Kidney (tissue), 14 donors: ENCODE data around the gene SCAMP5. TPM values are rescaled to one million over a fixed set of nuclear protein-coding genes. Genes with fewer than 3 reads are reported as not detected.
A peak's percentile ranks its signal among the peaks of the same experiment; 100 is the strongest.

Experiments
- DNase-seq, 5 donors: peaks; one replicate each; pipeline ENCODE4 v3.0.0-alpha.2; 2013 to 2020
- FAIRE-seq: peaks from 2 replicates; lab custom pipeline; 2012; peaks lifted over from hg19 to GRCh38; lab: Jason Lieb, UNC
- H3K27ac ChIP-seq, 2 donors: one replicate each; pipeline ENCODE4 v1.7.0; 2013; ENCODE audit warnings: low read depth in 2 of 2, low read length in 2 of 2, inconsistent platforms in 1 of 2
- H3K27me3 ChIP-seq: one replicate; pipeline ENCODE4 v1.7.1; 2013; ENCODE audit warnings: low read length, inconsistent platforms; ENCODE audit not compliant: control insufficient read depth, insufficient read depth
- H3K36me3 ChIP-seq, 3 donors: one replicate each; pipeline versions ENCODE4 v1.7.0 to v1.7.1; 2013; ENCODE audit warnings: low read length in 3 of 3, control low read depth in 1 of 3, inconsistent platforms in 1 of 3; ENCODE audit not compliant: insufficient read depth in 3 of 3, control insufficient read depth in 2 of 3
- H3K4me1 ChIP-seq, 3 donors: one replicate each; pipeline versions ENCODE4 v1.7.0 to v1.7.1; 2013; ENCODE audit warnings: low read length in 3 of 3, inconsistent platforms in 1 of 3, low read depth in 1 of 3; ENCODE audit not compliant: control insufficient read depth in 2 of 3, insufficient read depth in 2 of 3
- H3K4me3 ChIP-seq, 3 donors: one replicate each; pipeline versions ENCODE4 v1.7.0 to v1.8.1; 2013; ENCODE audit warnings: low read length in 3 of 3, control low read depth in 1 of 3, inconsistent platforms in 1 of 3
- H3K9ac ChIP-seq, 3 donors: one replicate each; pipeline versions ENCODE4 v1.7.0 to v1.7.1; 2013; ENCODE audit warnings: low read length in 3 of 3, control low read depth in 1 of 3, inconsistent platforms in 1 of 3
- H3K9me3 ChIP-seq, 3 donors: one replicate each; pipeline versions ENCODE4 v1.7.0 to v1.7.1; 2013; ENCODE audit warnings: low read length in 3 of 3, control low read depth in 1 of 3, inconsistent platforms in 1 of 3; ENCODE audit not compliant: control insufficient read depth in 2 of 3, insufficient read depth in 1 of 3
- CTCF ChIP-seq: IDR thresholded peaks from 3 replicates; pipeline ENCODE4 v1.5.1; 2012; ENCODE audit warnings: mild to moderate bottlenecking, moderate library complexity, borderline replicate concordance; ENCODE audit not compliant: insufficient read depth; ENCODE audit errors: extremely low read depth
- intact Hi-C: fragments of 100-400 bp; cut with DNase I; formaldehyde crosslinking; loops from one replicate; pipeline ENCODE4 v1.11.1; 2022
- polyA plus RNA-seq: library from polyadenylated mRNA; stranded (reverse); fragments of 350-450 nt; fragmentation: Illumina TruSeq; extraction: RNeasy Lipid Tissue Mini Kit (QIAGEN cat#74804); gene quantifications from one replicate; pipeline ENCODE4 v1.2.3, GENCODE V29; 2014; ENCODE audit warnings: low read depth, low replicate concordance; ENCODE audit not compliant: insufficient read depth
- total RNA-seq: library from RNA; stranded (reverse); fragmentation: NEBNext Ultra II Directional; extraction: Animal tissue kit (Norgen Biotek cat#: 25700); gene quantifications from one replicate; pipeline ENCODE4 v1.2.1, GENCODE V29; 2021
- donor health status: control.
- donor health status: control.
- donor health status: control.
- donor health status: control.
- donor health status: control.
- donor health status: DM: yes; HTN: yes; CAD: no.
- donor health status: Normal renal cell carcinoma (clear cell type).

Gene SCAMP5
- total and polyA plus RNA-seq, 2 donors from 2014 or later: 13.4 to 29.5 TPM

GRCh38 chr15:74960995-74961588 lies 34.3 kb upstream of the SCAMP5 start:
- no peak overlapping the region for H3K4me3 ChIP-seq

GRCh38 chr15:74961616-74962015 lies 33.7 kb upstream of the SCAMP5 start:
- Histone ChIP-seq H3K4me1 (peaks cover 0 to 11% (median 3%) of the 10 kb centered on the region in 3 donors), H3K4me3 (no peak overlapping the region), H3K9ac (no peak overlapping the region), H3K36me3 (no peaks in the 10 kb centered on the region), H3K27me3 (peaks cover 5% of the 10 kb centered on the region), H3K9me3 (no peaks in the 10 kb centered on the region), H3K27ac (no peak overlapping the region)
- FAIRE-seq: no peak
- peak in 1 of 5 donors; percentile 41 for DNase-seq
- intact Hi-C loops: no loop called here
- no peak for TF ChIP-seq CTCF

More at GRCh38 chr15:74960995-74961588, 34.3 kb upstream of the SCAMP5 start:
- Histone ChIP-seq H3K4me1 (peaks cover 0 to 12% (median 3%) of the 10 kb centered on the region in 3 donors), H3K27ac (no peak overlapping the region), H3K27me3 (peaks cover 5% of the 10 kb centered on the region), H3K9ac (no peak overlapping the region), H3K36me3 (no peaks in the 10 kb centered on the region), H3K9me3 (no peaks in the 10 kb centered on the region)
- intact Hi-C loops: no loop called here
- no peak for TF ChIP-seq CTCF
- FAIRE-seq: no peak
- peak in 1 of 5 donors; percentile 6 for DNase-seq

GRCh38 chr15:74962219-74962618 lies 33.1 kb upstream of the SCAMP5 start:
- Histone ChIP-seq H3K36me3 (no peaks in the 10 kb centered on the region), H3K9me3 (no peaks in the 10 kb centered on the region), H3K4me1 (peaks cover 0 to 9% (median 3%) of the 10 kb centered on the region in 3 donors), H3K27me3 (peaks cover 5% of the 10 kb centered on the region), H3K4me3 (no peak overlapping the region), H3K9ac (no peak overlapping the region), H3K27ac (no peak overlapping the region)
- FAIRE-seq (no peak), DNase-seq (no peak)
- no peak for TF ChIP-seq CTCF
- intact Hi-C loops: no loop called here

- intact Hi-C loops: no loop called here
- DNase-seq: no peak
- no peak for TF ChIP-seq CTCF
- Histone ChIP-seq H3K4me1 (peaks cover 0 to 5% (median 3%) of the 10 kb centered on the region in 3 donors), H3K9ac (no peak overlapping the region), H3K4me3 (no peak overlapping the region), H3K9me3 (no peaks in the 10 kb centered on the region), H3K36me3 (no peaks in the 10 kb centered on the region), H3K27me3 (peaks cover 3% of the 10 kb centered on the region), H3K27ac (no peak overlapping the region)
- no peak for FAIRE-seq
These were observed 32.7 kb upstream of the SCAMP5 start for GRCh38 chr15:74962671-74963070.
